ENCODE measurements around the gene KDF1. TPM values are rescaled to one million over a fixed set of nuclear protein-coding genes. Genes with fewer than 3 reads are reported as not detected.

Gene KDF1
- total and polyA plus RNA-seq, 2 of the 13 experiments (the other 11 are each of a cell fraction or from before 2014, with no cell fraction given), result 1.9 to 4.9 TPM

GRCh38 chr1:27001570-27002360, 41.5 kb upstream of the KDF1 start (continued):
- TF ChIP-seq AGO1 (IDR thresholded peaks at IDR 0.05; ENCODE audit: low read depth, low read length, poor library complexity, severe bottlenecking) (peak; percentile 59), HINFP (CRISPR knock-in tag; IDR thresholded peaks at IDR 0.05; ENCODE audit: low read depth) (0 out of 2 replicates have a peak, but pooled peaks have one; percentile 50), ERF (CRISPR knock-in tag; IDR thresholded peaks at IDR 0.05) (no peak), E2F2 (CRISPR knock-in tag; IDR thresholded peaks at IDR 0.05; ENCODE audit: borderline replicate concordance) (no peak), U2AF1 (optimal IDR thresholded peaks at IDR 0.05; ENCODE audit: low read depth, low read length) (no peak), CCDC6 (CRISPR knock-in tag; IDR thresholded peaks at IDR 0.05) (no peak), SRSF1 (optimal IDR thresholded peaks at IDR 0.05; ENCODE audit: low read depth, low read length) (peak; percentile 59), SOX6 (IDR thresholded peaks at IDR 0.05) (no peak), SOX6 (CRISPR knock-in tag; IDR thresholded peaks at IDR 0.05) (0 out of 2 replicates have a peak, but pooled peaks have one; percentile 28), NFATC3 (CRISPR knock-in tag; IDR thresholded peaks at IDR 0.05) (0 out of 2 replicates have a peak, but pooled peaks have one; percentile 63), SMYD3 (CRISPR knock-in tag; IDR thresholded peaks at IDR 0.05) (peak; percentile 15; the same call in 1 of the 2 replicates), ZNF407 (CRISPR knock-in tag; IDR thresholded peaks at IDR 0.05; ENCODE audit: not compliant biosample characterization) (peak; percentile 25), FOXK2 (IDR thresholded peaks at IDR 0.05) (no peak), ARID3A (IDR thresholded peaks at IDR 0.05; ENCODE audit: low read depth, low read length) (no peak), ZNF691 (CRISPR knock-in tag; IDR thresholded peaks at IDR 0.05; ENCODE audit: borderline replicate concordance, low read depth) (peak; percentile 64; the same call in 1 of the 2 replicates)
